GM12878 (cell line): ENCODE measurements around the gene TACC2.

ENCODE experiments used
- CTCF ChIP-seq, 3 experiments: IDR thresholded peaks in 2 of 3; conservative IDR thresholded peaks in 1 of 3; 2 replicates each; pipeline ENCODE4 v1.5.1; 2011; ENCODE audit warnings: low read depth in 3 of 3, low read length in 3 of 3, mild to moderate bottlenecking in 3 of 3, control low read depth in 2 of 3, moderate library complexity in 2 of 3, inconsistent platforms in 1 of 3, mixed read lengths in 1 of 3; ENCODE audit not compliant: control insufficient read depth in 2 of 3, insufficient read depth in 1 of 3; ENCODE audit errors: extremely low read depth in 1 of 3
- KDM1A ChIP-seq: fragments of 200-600 bp; sonication (generic); IDR thresholded peaks from 2 replicates; pipeline ENCODE4 v1.6.1; 2016; ENCODE audit warnings: borderline replicate concordance
- PAX8 ChIP-seq: fragments of 450-650 bp; IDR thresholded peaks from 2 replicates; pipeline ENCODE4 v1.6.1; 2017; ENCODE audit warnings: mild to moderate bottlenecking, moderate library complexity
- POLR2A ChIP-seq: IDR thresholded peaks from 2 replicates; pipeline ENCODE4 v1.6.1; 2011; ENCODE audit warnings: low read depth, mild to moderate bottlenecking, low read length
- POLR2AphosphoS5 ChIP-seq: IDR thresholded peaks from 2 replicates; pipeline ENCODE4 v1.6.1; 2011; ENCODE audit warnings: mild to moderate bottlenecking, low read length, inconsistent platforms
- RAD21 ChIP-seq: IDR thresholded peaks from 2 replicates; pipeline ENCODE4 v1.6.1; 2011; ENCODE audit warnings: mild to moderate bottlenecking, low read depth, low read length, moderate library complexity; ENCODE audit not compliant: insufficient read depth
- SRF ChIP-seq, 2 experiments: IDR thresholded peaks; 2 replicates each; pipeline ENCODE4 v1.6.1; 2011; ENCODE audit warnings: low read depth in 2 of 2, low read length in 2 of 2, mild to moderate bottlenecking in 1 of 2, moderate library complexity in 1 of 2
- ZNF217 ChIP-seq: fragments of 450-650 bp; IDR thresholded peaks from 2 replicates; pipeline ENCODE4 v1.6.1; 2017; ENCODE audit warnings: antibody characterized with exemption, mild to moderate bottlenecking
- ZNF274 ChIP-seq: IDR thresholded peaks from one replicate; pipeline ENCODE4 v1.8.0; 2011; ENCODE audit not compliant: insufficient read length, insufficient read depth

- TF ChIP-seq KDM1A: no peak
- TF ChIP-seq POLR2AphosphoS5: no peak
- TF ChIP-seq CTCF (IDR thresholded peaks at IDR 0.05 in 2 of 3, conservative IDR thresholded peaks at IDR 0.05 in 1 of 3; ENCODE audit: control insufficient read depth in 2 of 3, extremely low read depth in 1 of 3, insufficient read depth in 1 of 3, low read depth in 3 of 3, low read length in 3 of 3): no peak
- TF ChIP-seq SRF (IDR thresholded peaks at IDR 0.05; ENCODE audit: low read depth in 2 of 2, low read length in 2 of 2): no peak
- no peak for TF ChIP-seq ZNF217
- TF ChIP-seq PAX8: no peak
- no peak for TF ChIP-seq POLR2A
- TF ChIP-seq RAD21: no peak
- TF ChIP-seq ZNF274: no peak
These were observed 172.8 kb downstream of the TACC2 start for GRCh38 chr10:122161795-122162194.
